CD4-positive, CD25-positive, alpha-beta regulatory T cell (primary cell): ENCODE data around the gene NSUN7. TPM values are rescaled to one million over a fixed set of nuclear protein-coding genes. Genes with fewer than 3 reads are reported as not detected.

ENCODE experiments used
- ATAC-seq, 2 donors: fragments of 150-1000 bp; cut with Tn5 transposase; one replicate each; pipeline ENCODE4 v1.10.0; 2021; ENCODE audit warnings: low read depth in 2 of 2, moderate number of reproducible peaks in 2 of 2, moderate library complexity in 1 of 2
- DNase-seq, 3 donors: peaks; one replicate each; pipeline versions ENCODE4 v3.0.0 to v3.0.0-alpha.2; 2012 to 2022; ENCODE audit warnings: mixed read lengths in 1 of 3
- H3K27ac ChIP-seq: one replicate; pipeline ENCODE4 v1.7.0; 2013; ENCODE audit warnings: mild to moderate bottlenecking, low read length; ENCODE audit not compliant: insufficient read depth, poor library complexity, severe bottlenecking
- H3K27me3 ChIP-seq: one replicate; pipeline ENCODE4 v1.7.0; 2013; ENCODE audit warnings: low read length; ENCODE audit not compliant: control insufficient read depth, insufficient read depth
- H3K36me3 ChIP-seq: one replicate; pipeline ENCODE4 v1.7.0; 2013; ENCODE audit warnings: mild to moderate bottlenecking, low read length, moderate library complexity; ENCODE audit not compliant: control insufficient read depth, insufficient read depth
- H3K4me1 ChIP-seq: 2 replicates; pipeline ENCODE4 v1.7.0; 2013; ENCODE audit warnings: mild to moderate bottlenecking, low read length; ENCODE audit not compliant: insufficient read depth, control insufficient read depth, poor library complexity, severe bottlenecking
- H3K4me3 ChIP-seq: one replicate; pipeline ENCODE4 v1.7.0; 2013; ENCODE audit warnings: low read depth, mild to moderate bottlenecking, low read length, moderate library complexity
- H3K9me3 ChIP-seq, 2 experiments: 1 replicate in 1 of 2; 2 replicates in 1 of 2; pipeline ENCODE4 v1.7.0; 2013; ENCODE audit warnings: low read length in 2 of 2, mild to moderate bottlenecking in 1 of 2, moderate library complexity in 1 of 2; ENCODE audit not compliant: control insufficient read depth in 2 of 2
- H3K27ac Mint-ChIP-seq, 3 donors: one replicate each; pipeline ENCODE4 v1.8.0; 2020 to 2022; ENCODE audit warnings: mild to moderate bottlenecking in 3 of 3, mixed read lengths in 3 of 3, moderate library complexity in 2 of 3
- H3K27me3 Mint-ChIP-seq: one replicate; pipeline ENCODE4 v1.8.0; 2022; ENCODE audit warnings: mild to moderate bottlenecking, mixed read lengths
- H3K36me3 Mint-ChIP-seq: one replicate; pipeline ENCODE4 v1.8.0; 2020; ENCODE audit warnings: mixed read lengths
- H3K4me1 Mint-ChIP-seq, 4 donors: one replicate each; pipeline ENCODE4 v1.8.0; 2020 to 2022; ENCODE audit warnings: mixed read lengths in 4 of 4, mild to moderate bottlenecking in 1 of 4
- H3K4me3 Mint-ChIP-seq, 4 donors: one replicate each; pipeline ENCODE4 v1.8.0; 2020 to 2022; ENCODE audit warnings: mild to moderate bottlenecking in 4 of 4, mixed read lengths in 4 of 4, moderate library complexity in 3 of 4
- H3K9me3 Mint-ChIP-seq, 7 donors: one replicate each; pipeline ENCODE4 v1.8.0; 2020 to 2022; ENCODE audit warnings: mixed read lengths in 7 of 7, mild to moderate bottlenecking in 3 of 7, moderate library complexity in 2 of 7
- polyA plus RNA-seq, 4 donors: library from polyadenylated mRNA; unstranded; fragments of 300-500 nt; fragmentation: Illumina TruSeq; gene quantifications; one replicate each; pipeline ENCODE4 v1.2.3, GENCODE V29; 2021
- total RNA-seq: library from RNA; stranded (reverse); gene quantifications from one replicate; pipeline ENCODE4 v1.2.3, GENCODE V29; 2022

NSUN7 gene
- total and polyA plus RNA-seq, 5 donors from 2014 or later: 0.59 TPM; not detected in 4

DNA sequence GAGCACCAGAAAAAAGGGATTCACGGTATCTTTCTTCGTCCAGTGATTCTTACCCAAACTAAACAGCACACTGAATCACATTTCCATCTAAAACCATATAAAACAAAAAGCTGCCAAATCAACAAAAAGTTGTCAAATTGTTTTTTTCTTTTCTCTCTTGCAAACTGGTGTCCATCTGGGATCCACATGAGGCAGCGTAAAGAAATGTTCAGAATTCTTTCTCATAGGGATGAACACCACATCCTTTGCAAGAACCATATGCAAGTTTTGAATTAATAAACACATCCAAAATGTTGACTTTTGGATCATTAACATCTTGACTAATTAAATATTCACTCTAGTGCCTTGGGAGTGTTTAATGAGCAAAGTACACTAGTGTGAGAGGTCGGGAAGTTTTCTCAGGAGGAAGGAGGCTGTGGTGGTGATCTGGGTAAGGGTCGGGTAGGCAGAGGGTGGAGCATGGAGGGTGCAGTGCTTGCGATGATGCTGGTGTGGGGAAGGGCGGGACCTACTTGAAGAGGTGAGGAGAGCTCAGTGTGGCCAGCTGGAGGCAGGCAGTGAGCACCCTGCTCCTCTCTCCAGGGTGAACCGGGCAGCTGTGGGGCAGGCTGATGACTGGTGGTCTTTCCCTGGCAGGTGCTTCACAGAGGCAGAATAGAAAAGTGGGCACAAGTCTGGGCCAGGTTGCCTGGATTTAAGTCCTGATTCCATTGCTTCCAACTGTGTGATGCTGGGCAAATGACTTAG is 72.8 kb downstream of the NSUN7 start:
- H3K36me3 Mint-ChIP-seq: no peaks in the 10 kb centered on the region
- Histone ChIP-seq H3K4me3 (no peak overlapping the region), H3K36me3 (no peaks in the 10 kb centered on the region), H3K4me1 (no peaks in the 10 kb centered on the region), H3K9me3 (no peaks in the 10 kb centered on the region), H3K27me3 (no peaks in the 10 kb centered on the region), H3K27ac (no peak overlapping the region)
- no peaks in the 10 kb centered on the region for H3K9me3 Mint-ChIP-seq
- H3K27me3 Mint-ChIP-seq: no peaks in the 10 kb centered on the region
- no peak overlapping the region for H3K27ac Mint-ChIP-seq
- ATAC-seq (no peak), DNase-seq (no peak)
- no peak overlapping the region for H3K4me3 Mint-ChIP-seq
- H3K4me1 Mint-ChIP-seq: no peaks in the 10 kb centered on the region

DNA sequence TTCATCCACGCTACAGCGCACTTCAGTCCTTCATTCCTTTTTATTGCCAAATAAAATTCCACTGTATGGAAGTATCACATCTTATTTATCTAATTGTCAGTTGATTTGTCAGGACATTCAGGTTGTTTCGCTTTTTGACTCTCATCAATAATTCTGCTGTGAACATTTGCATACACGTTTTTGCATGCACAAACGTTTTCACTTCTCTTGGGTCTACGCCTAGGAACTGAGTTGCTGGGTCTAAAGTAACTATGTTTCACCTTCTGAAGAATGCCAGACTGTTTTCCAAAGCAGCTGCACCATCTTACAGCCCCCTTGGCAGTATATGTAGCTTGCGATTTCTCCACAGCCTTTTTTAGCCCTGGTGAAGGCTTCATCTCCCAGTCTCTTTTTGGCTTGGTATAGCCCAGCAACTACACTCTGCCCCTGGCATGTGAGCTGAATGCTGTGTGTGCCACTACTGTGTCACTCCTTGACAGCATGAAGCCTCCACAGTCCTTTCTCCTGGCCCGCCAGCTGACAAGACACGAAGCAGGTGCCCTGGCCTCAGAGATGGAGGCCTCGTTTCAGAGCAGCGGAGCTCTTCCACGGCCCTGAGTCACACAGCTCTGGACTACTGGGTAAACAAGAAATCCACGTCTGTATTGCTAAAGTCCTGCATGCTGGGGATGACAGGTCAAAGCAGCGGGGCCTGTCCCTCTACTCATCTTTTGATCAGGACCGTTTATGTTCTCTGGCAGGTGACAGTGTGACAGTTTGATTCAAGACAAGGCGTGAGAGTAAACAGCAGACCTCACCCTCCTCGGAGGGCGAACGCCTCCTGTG is 75.5 kb downstream of the NSUN7 start:
- H3K27me3 Mint-ChIP-seq: peaks cover 5% of the 10 kb centered on the region
- ATAC-seq: no peak
- Histone ChIP-seq H3K9me3 (no peaks in the 10 kb centered on the region), H3K27me3 (no peaks in the 10 kb centered on the region), H3K36me3 (no peaks in the 10 kb centered on the region), H3K27ac (no peak overlapping the region), H3K4me1 (no peaks in the 10 kb centered on the region), H3K4me3 (no peak overlapping the region)
- no peak overlapping the region for H3K27ac Mint-ChIP-seq
- no peaks in the 10 kb centered on the region for H3K4me1 Mint-ChIP-seq
- H3K4me3 Mint-ChIP-seq: no peak overlapping the region
- peaks cover 0 to 2% (median 0%) of the 10 kb centered on the region in 7 donors for H3K9me3 Mint-ChIP-seq
- no peak for DNase-seq
- H3K36me3 Mint-ChIP-seq: no peaks in the 10 kb centered on the region

DNA sequence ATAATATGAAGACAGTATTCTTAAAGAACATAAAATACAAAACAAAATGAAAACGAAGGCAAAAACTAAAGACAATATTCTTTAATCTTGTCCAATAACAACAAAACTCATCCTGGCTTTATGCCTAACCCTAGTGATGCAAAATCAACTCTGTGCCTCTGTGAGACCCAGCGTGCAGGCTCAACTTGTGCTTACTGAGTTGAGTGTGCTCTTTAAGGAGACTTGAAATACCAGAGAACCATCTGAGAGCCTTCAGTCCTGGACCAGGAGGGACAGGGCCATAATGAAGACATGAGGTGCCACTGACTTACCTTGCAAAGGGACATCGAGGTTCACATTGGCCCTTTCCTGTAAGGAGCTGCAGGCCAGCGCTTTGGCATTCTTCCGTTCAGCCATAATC is 77.1 kb downstream of the NSUN7 start:
- no peak overlapping the region for H3K27ac Mint-ChIP-seq
- H3K27me3 ChIP-seq: no peaks in the 10 kb centered on the region
- peaks cover 5% of the 10 kb centered on the region for H3K27me3 Mint-ChIP-seq
- no peaks in the 10 kb centered on the region for H3K36me3 Mint-ChIP-seq
- no peak overlapping the region for H3K4me3 ChIP-seq
- no peak for ATAC-seq
- H3K4me3 Mint-ChIP-seq: no peak overlapping the region
- H3K27ac ChIP-seq: no peak overlapping the region
- peaks cover 0 to 2% (median 0%) of the 10 kb centered on the region in 7 donors for H3K9me3 Mint-ChIP-seq
- no peaks in the 10 kb centered on the region for H3K4me1 Mint-ChIP-seq
- H3K9me3 ChIP-seq: no peaks in the 10 kb centered on the region
- DNase-seq: no peak
- no peaks in the 10 kb centered on the region for H3K36me3 ChIP-seq
- no peaks in the 10 kb centered on the region for H3K4me1 ChIP-seq

DNA sequence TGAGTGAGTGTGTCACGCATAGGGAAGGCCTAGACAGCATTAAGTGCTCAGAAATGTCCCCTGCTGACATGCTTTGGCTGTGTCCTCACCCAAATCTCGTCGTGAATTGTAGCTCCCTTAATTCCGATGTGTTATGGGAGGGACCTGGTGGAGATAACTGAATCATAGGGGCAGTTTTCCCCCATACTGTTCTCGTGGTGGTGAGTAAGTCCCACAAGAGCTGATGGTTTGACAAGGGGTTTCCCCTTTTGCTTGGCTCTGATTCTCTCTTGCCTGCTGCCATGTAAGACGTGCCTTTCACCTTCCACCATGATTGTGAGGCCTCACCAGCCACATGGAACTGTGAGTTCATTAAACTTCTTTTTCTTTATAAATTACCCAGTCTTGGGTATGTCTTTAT is 78.0 kb downstream of the NSUN7 start:
- no peaks in the 10 kb centered on the region for H3K4me1 ChIP-seq
- Mint-ChIP-seq H3K36me3 (no peaks in the 10 kb centered on the region), H3K27me3 (peaks cover 5% of the 10 kb centered on the region), H3K27ac (no peak overlapping the region), H3K9me3 (peaks cover 0 to 2% (median 0%) of the 10 kb centered on the region in 7 donors), H3K4me1 (no peaks in the 10 kb centered on the region), H3K4me3 (no peak overlapping the region)
- no peaks in the 10 kb centered on the region for H3K36me3 ChIP-seq
- no peaks in the 10 kb centered on the region for H3K9me3 ChIP-seq
- ATAC-seq (no peak), DNase-seq (no peak)
- H3K27ac ChIP-seq: no peak overlapping the region
- no peaks in the 10 kb centered on the region for H3K27me3 ChIP-seq
- no peak overlapping the region for H3K4me3 ChIP-seq

DNA sequence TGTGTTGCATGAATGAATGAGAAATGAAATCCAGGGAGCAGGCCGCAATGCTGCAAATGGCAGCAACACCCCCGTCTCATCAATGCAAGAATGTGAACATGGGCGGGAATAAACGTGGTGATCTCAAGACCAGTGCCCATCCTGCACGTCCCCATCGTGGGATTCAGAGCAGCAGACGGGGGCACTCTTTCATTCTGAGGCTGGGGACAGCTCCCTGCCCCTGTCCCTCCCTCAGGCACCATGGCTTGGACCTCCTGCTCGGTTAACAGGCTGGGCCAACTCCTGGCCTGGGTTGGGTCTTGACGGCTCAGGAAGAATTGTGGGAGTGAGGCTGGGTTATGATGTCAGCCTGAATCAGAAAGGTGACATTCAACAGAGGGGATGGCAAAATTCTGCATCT is 78.9 kb downstream of the NSUN7 start:
- no peaks in the 10 kb centered on the region for H3K36me3 ChIP-seq
- no peaks in the 10 kb centered on the region for H3K9me3 ChIP-seq
- Mint-ChIP-seq H3K9me3 (peaks cover 0 to 2% (median 0%) of the 10 kb centered on the region in 7 donors), H3K27me3 (peaks cover 5% of the 10 kb centered on the region), H3K27ac (no peak overlapping the region), H3K4me1 (no peaks in the 10 kb centered on the region), H3K4me3 (no peak overlapping the region), H3K36me3 (no peaks in the 10 kb centered on the region)
- DNase-seq (no peak), ATAC-seq (no peak)
- no peak overlapping the region for H3K4me3 ChIP-seq
- no peaks in the 10 kb centered on the region for H3K27me3 ChIP-seq
- H3K27ac ChIP-seq: no peak overlapping the region
- H3K4me1 ChIP-seq: no peaks in the 10 kb centered on the region

DNA sequence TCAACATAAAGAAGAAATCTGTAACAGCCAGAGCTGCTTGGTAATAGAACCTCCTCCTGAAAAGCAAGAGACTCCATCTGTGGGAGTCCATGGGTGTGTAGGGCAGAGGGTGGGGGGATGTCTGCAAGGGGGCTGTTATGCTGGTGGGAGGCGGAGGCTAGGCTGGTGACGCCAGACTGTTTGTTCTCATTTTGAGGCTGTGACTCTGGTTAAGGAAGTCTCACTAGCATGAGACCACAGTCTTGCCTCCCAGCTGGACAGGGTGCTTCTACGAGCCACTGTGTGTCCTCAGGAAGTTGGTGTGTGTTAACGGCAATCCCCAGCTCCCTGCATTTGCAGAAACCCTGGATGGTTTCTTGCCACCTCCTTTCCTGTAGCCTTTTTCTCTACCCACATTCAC is 79.8 kb downstream of the NSUN7 start:
- Histone ChIP-seq H3K4me1 (no peaks in the 10 kb centered on the region), H3K27me3 (no peaks in the 10 kb centered on the region), H3K4me3 (no peak overlapping the region), H3K36me3 (no peaks in the 10 kb centered on the region), H3K9me3 (no peaks in the 10 kb centered on the region), H3K27ac (no peak overlapping the region)
- ATAC-seq (no peak), DNase-seq (no peak)
- H3K27me3 Mint-ChIP-seq: peaks cover 5% of the 10 kb centered on the region
- H3K4me3 Mint-ChIP-seq: no peak overlapping the region
- H3K9me3 Mint-ChIP-seq: peaks cover 0 to 2% (median 0%) of the 10 kb centered on the region in 7 donors
- H3K36me3 Mint-ChIP-seq: no peaks in the 10 kb centered on the region
- H3K27ac Mint-ChIP-seq: no peak overlapping the region
- H3K4me1 Mint-ChIP-seq: no peaks in the 10 kb centered on the region

DNA sequence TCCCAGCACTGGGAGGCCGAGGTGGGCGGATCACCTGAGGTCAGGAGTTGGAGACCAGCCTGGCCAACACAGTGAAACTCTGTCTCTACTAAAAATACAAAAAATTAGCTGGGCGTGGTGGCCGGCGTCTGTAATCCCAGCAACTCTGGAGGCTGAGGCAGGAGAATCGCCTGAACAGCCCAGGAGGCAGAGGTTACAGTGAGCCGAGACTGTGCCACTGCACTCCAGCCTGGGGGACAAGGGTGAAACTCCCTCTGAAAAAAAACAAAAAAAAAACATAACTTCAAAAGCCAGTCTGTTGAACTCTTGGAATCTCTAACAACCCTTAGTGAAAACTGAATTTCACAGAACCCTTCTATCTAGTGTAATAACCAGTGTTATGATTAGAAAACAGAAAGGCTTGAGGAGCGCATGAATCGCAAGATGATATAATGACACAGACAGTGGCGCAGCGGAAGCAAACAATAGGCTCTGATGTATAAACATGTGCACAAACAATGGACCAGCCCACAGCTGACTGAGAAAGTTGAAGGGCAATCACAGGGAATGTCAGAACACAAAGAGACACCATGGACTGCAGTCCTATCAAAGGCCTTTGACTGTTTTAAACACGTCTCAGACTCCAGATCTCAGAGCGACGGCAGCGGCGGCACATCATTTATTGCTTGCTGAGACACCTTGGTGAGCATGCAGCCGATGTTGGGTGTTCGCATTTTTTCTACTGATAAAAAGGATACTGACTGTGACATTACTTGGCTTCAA is 81.6 kb downstream of the NSUN7 start:
- H3K27ac ChIP-seq: no peak overlapping the region
- no peaks in the 10 kb centered on the region for H3K36me3 Mint-ChIP-seq
- ATAC-seq: no peak
- no peaks in the 10 kb centered on the region for H3K27me3 ChIP-seq
- no peak overlapping the region for H3K4me3 Mint-ChIP-seq
- no peaks in the 10 kb centered on the region for H3K4me1 Mint-ChIP-seq
- H3K4me3 ChIP-seq: no peak overlapping the region
- no peaks in the 10 kb centered on the region for H3K4me1 ChIP-seq
- peaks cover 0 to 2% (median 0%) of the 10 kb centered on the region in 7 donors for H3K9me3 Mint-ChIP-seq
- H3K9me3 ChIP-seq: no peaks in the 10 kb centered on the region
- H3K36me3 ChIP-seq: no peaks in the 10 kb centered on the region
- DNase-seq: no peak
- H3K27ac Mint-ChIP-seq: no peak overlapping the region
- peaks cover 5% of the 10 kb centered on the region for H3K27me3 Mint-ChIP-seq
